Activated T-cell treated with anti-CD3 and anti-CD28 coated beads, Interleukin-2, amount 50 U/mL, for 72 hours (primary cell): Measurements from ENCODE around the gene CGB8. TPM values are rescaled to one million over a fixed set of nuclear protein-coding genes. Genes with fewer than 3 reads are reported as not detected.
"Not testable (repeated sequence)": the region's sequence is repeated elsewhere in the genome, so short reads cannot be mapped to it uniquely, and the experiment has no call there.

Source experiments
- ATAC-seq, 2 donors: fragments of 150-1000 bp; cut with Tn5 transposase; replicated peaks in 1 of 2; 2 replicates each; pipeline ENCODE4 v1.10.0; 2021; ENCODE audit warnings: moderate library complexity in 2 of 2, mild to moderate bottlenecking in 1 of 2
- DNase-seq, 2 donors: peaks; one replicate each; pipeline ENCODE4 v3.0.0; 2021 to 2022; ENCODE audit warnings: mixed read lengths in 1 of 2
- H3K27ac Mint-ChIP-seq: one replicate; pipeline ENCODE4 v1.8.0; 2022; ENCODE audit warnings: mild to moderate bottlenecking, moderate library complexity, mixed read lengths
- H3K27me3 Mint-ChIP-seq: one replicate; pipeline ENCODE4 v1.8.0; 2022; ENCODE audit warnings: low read depth, mixed read lengths
- H3K36me3 Mint-ChIP-seq, 2 donors: one replicate each; pipeline ENCODE4 v1.8.0; 2022; ENCODE audit warnings: mixed read lengths in 2 of 2, mild to moderate bottlenecking in 1 of 2; ENCODE audit not compliant: insufficient read depth in 2 of 2
- H3K4me1 Mint-ChIP-seq: one replicate; pipeline ENCODE4 v1.8.0; 2022; ENCODE audit warnings: low read depth, mixed read lengths
- H3K4me3 Mint-ChIP-seq, 2 donors: one replicate each; pipeline ENCODE4 v1.8.0; 2022; ENCODE audit warnings: mild to moderate bottlenecking in 2 of 2, mixed read lengths in 2 of 2, moderate library complexity in 2 of 2
- H3K9me3 Mint-ChIP-seq, 2 donors: one replicate each; pipeline ENCODE4 v1.8.0; 2022; ENCODE audit warnings: mixed read lengths in 2 of 2
- total RNA-seq, 2 donors: library from RNA; stranded (reverse); gene quantifications; one replicate each; pipeline ENCODE4 v1.2.3, GENCODE V29; 2022

Gene CGB8
- total RNA-seq, result not detected

- DNase-seq, ATAC-seq, H3K27me3 Mint-ChIP-seq, H3K27ac Mint-ChIP-seq, H3K9me3 Mint-ChIP-seq, H3K36me3 Mint-ChIP-seq, H3K4me1 Mint-ChIP-seq, H3K4me3 Mint-ChIP-seq: not testable (repeated sequence)
These were observed at the start of gene CGB8 for GRCh38 chr19:49049011-49049410. CGB8 (minus strand) TSS chr19:49049111; CDS start chr19:49048739, 372 bp downstream.

GRCh38 chr19:49097453-49098288 is 48.8 kb upstream of the CGB8 start:
- Mint-ChIP-seq H3K27ac (no peak overlapping the region), H3K9me3 (no peaks in the 10 kb centered on the region), H3K27me3 (no peaks in the 10 kb centered on the region), H3K4me1 (peaks cover 10% of the 10 kb centered on the region), H3K4me3 (no peak overlapping the region), H3K36me3 (peaks cover 12 to 30% of the 10 kb centered on the region in 2 donors)
- DNase-seq, result peak; percentile 69 to 76
- peak; percentile 79 to 83 for ATAC-seq

GRCh38 chr19:49094505-49095482 is 45.9 kb upstream of the CGB8 start:
- Mint-ChIP-seq H3K27ac (no peak overlapping the region), H3K4me3 (no peak overlapping the region), H3K4me1 (peaks cover 24% of the 10 kb centered on the region), H3K9me3 (no peaks in the 10 kb centered on the region), H3K27me3 (no peaks in the 10 kb centered on the region), H3K36me3 (peaks cover 12 to 35% of the 10 kb centered on the region in 2 donors)
- DNase-seq (no peak), ATAC-seq (no peak)

- Mint-ChIP-seq H3K27ac (no peak overlapping the region), H3K4me1 (peaks cover 36% of the 10 kb centered on the region), H3K27me3 (no peaks in the 10 kb centered on the region), H3K36me3 (peaks cover 8 to 35% of the 10 kb centered on the region in 2 donors), H3K9me3 (no peaks in the 10 kb centered on the region), H3K4me3 (no peak overlapping the region)
- DNase-seq (no peak), ATAC-seq (no peak)
These were observed 43.8 kb upstream of the CGB8 start for GRCh38 chr19:49092686-49093085.

GRCh38 chr19:49091391-49092038 is 42.6 kb upstream of the CGB8 start:
- H3K9me3 Mint-ChIP-seq, result no peaks in the 10 kb centered on the region
- no peaks in the 10 kb centered on the region for H3K27me3 Mint-ChIP-seq
- DNase-seq, result no peak
- ATAC-seq, result peak in 1 of 2 donors; percentile 19
- no peak overlapping the region for H3K4me3 Mint-ChIP-seq
- H3K27ac Mint-ChIP-seq, result no peak overlapping the region
- H3K36me3 Mint-ChIP-seq, result peaks cover 10 to 35% of the 10 kb centered on the region in 2 donors
- peaks cover 48% of the 10 kb centered on the region for H3K4me1 Mint-ChIP-seq

GRCh38 chr19:49086296-49086695 is 37.4 kb upstream of the CGB8 start:
- Mint-ChIP-seq H3K27me3 (no peaks in the 10 kb centered on the region), H3K4me1 (peaks cover 52% of the 10 kb centered on the region), H3K36me3 (peaks cover 12 to 23% of the 10 kb centered on the region in 2 donors), H3K4me3 (peak overlapping the region; percentile 98 to 100), H3K9me3 (no peaks in the 10 kb centered on the region), H3K27ac (peak overlapping the region; percentile 83)
- ATAC-seq (no peak), DNase-seq (no peak)

GRCh38 chr19:49085868-49086232 is 36.9 kb upstream of the CGB8 start:
- no peaks in the 10 kb centered on the region for H3K9me3 Mint-ChIP-seq
- peaks cover under 1% of the 10 kb centered on the region for H3K27me3 Mint-ChIP-seq
- peaks cover 47% of the 10 kb centered on the region for H3K4me1 Mint-ChIP-seq
- peak overlapping the region; percentile 83 for H3K27ac Mint-ChIP-seq
- H3K4me3 Mint-ChIP-seq, result peak overlapping the region; percentile 98 to 100
- no peak for DNase-seq
- H3K36me3 Mint-ChIP-seq, result peaks cover 11 to 22% of the 10 kb centered on the region in 2 donors
- ATAC-seq, result no peak

GRCh38 chr19:49085020-49085867 is 36.3 kb upstream of the CGB8 start, which contains the start of gene SNRNP70:
SNRNP70 (plus strand) TSS chr19:49085451; CDS start chr19:49086415, 964 bp downstream.
- Mint-ChIP-seq H3K9me3 (no peaks in the 10 kb centered on the region), H3K4me1 (peaks cover 41% of the 10 kb centered on the region), H3K27ac (peak within 1 kb of the TSS; percentile 83), H3K36me3 (peaks cover 10 to 20% of the 10 kb centered on the region in 2 donors), H3K4me3 (peak within 1 kb of the TSS; percentile 98 to 100), H3K27me3 (peaks cover 6% of the 10 kb centered on the region)
- ATAC-seq (peak; percentile 97 to 98), DNase-seq (peak; percentile 100)

- ATAC-seq, result no peak
- Mint-ChIP-seq H3K27me3 (peaks cover 7% of the 10 kb centered on the region), H3K4me3 (peak overlapping the region; percentile 98 to 100), H3K9me3 (no peaks in the 10 kb centered on the region), H3K27ac (peak overlapping the region; percentile 83), H3K4me1 (peaks cover 38% of the 10 kb centered on the region), H3K36me3 (peaks cover 8 to 18% of the 10 kb centered on the region in 2 donors)
- no peak for DNase-seq
These were observed 35.5 kb upstream of the CGB8 start for GRCh38 chr19:49084206-49085019.

GRCh38 chr19:49081273-49081672 is 32.4 kb upstream of the CGB8 start:
- ATAC-seq (no peak), DNase-seq (no peak)
- peaks cover 7% of the 10 kb centered on the region for H3K27me3 Mint-ChIP-seq
- H3K36me3 Mint-ChIP-seq, result peaks cover 4 to 5% of the 10 kb centered on the region in 2 donors
- H3K27ac Mint-ChIP-seq, result no peak overlapping the region
- H3K4me3 Mint-ChIP-seq, result no peak overlapping the region
- peaks cover 12% of the 10 kb centered on the region for H3K4me1 Mint-ChIP-seq
- no peaks in the 10 kb centered on the region for H3K9me3 Mint-ChIP-seq

GRCh38 chr19:49080392-49080791 is 31.5 kb upstream of the CGB8 start:
- DNase-seq, result no peak
- H3K27me3 Mint-ChIP-seq, result peaks cover 14% of the 10 kb centered on the region
- no peaks in the 10 kb centered on the region for H3K36me3 Mint-ChIP-seq
- H3K4me1 Mint-ChIP-seq, result peaks cover 6% of the 10 kb centered on the region
- H3K27ac Mint-ChIP-seq, result no peak overlapping the region
- H3K9me3 Mint-ChIP-seq, result no peaks in the 10 kb centered on the region
- no peak overlapping the region for H3K4me3 Mint-ChIP-seq
- no peak for ATAC-seq
